NCI-H748 (cell line): ENCODE results near the gene PDE8A.
"Not testable (repeated sequence)": the region's sequence is repeated elsewhere in the genome, so short reads cannot be mapped to it uniquely, and the experiment has no call there.

Experiments
- DNase-seq: peaks from one replicate; lab custom pipeline; 2025; ENCODE audit not compliant: unreplicated experiment; lab: John Stamatoyannopoulos, UW

The PDE8A gene

DNA sequence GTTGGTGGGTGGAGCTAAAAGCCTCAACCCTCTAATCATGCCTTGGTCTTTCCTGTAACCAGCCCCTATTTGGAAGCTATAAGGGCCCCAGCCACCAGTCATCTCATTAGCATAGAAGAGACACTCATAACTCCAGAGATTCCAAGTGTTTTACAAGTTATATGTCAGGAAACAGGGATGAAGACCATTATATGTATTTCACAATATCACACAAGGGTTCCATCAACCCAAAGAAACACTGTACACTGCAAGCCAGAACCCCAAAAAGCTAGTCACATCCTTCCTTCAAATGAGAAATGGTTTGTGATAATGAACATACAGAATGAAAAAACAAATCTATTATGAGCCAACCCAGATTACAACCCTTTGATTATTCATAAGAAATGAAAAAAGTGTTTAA lies 175.7 kb downstream of the PDE8A start:
- DNase-seq = no peak

DNA sequence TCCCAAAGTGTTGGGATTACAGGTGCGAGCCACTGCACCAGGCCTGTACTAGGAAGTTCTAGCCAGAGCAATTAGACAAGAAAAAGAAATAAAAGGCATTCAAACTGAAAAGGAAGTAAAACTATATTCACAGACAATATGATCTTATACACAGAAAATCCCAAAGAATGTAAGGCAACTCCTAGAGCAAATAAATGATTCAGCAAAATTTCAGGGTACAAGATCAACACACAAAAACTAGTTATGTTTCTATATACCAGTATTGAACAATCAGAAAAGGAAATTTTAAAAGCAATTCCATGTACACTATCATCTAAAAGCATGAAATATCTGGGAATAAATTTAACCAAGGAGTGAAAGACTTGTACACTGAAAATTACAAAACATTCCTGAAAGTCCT lies 180.6 kb downstream of the PDE8A start:
- no peak for DNase-seq

DNA sequence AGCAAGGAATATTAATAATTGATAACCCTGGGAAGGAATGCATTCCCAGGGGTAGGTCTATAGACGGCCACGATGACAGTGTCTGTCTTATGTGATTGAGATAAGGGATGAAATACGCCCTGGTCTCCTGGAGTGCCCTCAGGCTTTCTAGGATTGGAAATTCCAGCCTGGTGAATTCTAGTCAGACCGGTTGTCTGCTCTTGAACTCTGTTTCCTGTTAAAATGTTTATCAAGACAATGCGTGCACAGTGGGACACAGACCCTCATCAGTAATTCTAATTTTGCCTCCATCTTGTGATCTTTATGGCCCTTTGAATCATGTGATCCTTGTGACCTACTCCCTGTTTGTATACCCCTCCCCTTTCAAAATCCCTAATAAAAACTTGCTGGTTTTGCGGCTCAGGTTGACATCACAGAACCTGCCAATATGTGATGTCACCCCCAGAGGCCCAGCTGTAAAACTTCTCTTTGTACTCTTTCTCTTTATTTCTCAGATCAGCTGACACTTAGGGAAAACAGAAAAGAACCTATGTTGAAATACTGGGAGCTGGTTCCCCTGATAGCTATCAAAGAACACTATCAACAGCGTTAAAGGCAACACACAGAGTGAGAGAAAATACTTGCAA lies 183.3 kb downstream of the PDE8A start:
- peak; percentile 87 for DNase-seq

DNA sequence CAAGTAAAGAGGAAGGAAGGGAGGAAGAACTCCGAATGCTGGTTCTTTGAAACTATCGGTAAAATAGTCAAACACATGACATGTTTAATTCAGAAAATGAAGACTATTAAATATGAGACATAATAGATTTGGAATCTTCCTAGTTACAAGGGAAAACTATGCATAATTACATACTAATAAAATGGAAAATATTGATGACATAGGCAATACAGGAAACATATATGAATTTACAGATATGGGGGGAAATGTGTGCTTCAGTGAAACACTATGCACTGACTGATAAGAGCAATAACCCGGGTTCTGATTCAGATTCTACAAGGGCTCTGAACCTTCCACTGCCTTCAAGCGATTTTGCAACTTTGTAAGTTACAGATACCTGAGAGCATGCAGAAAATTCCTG lies 185.9 kb downstream of the PDE8A start:
- DNase-seq = no peak

DNA sequence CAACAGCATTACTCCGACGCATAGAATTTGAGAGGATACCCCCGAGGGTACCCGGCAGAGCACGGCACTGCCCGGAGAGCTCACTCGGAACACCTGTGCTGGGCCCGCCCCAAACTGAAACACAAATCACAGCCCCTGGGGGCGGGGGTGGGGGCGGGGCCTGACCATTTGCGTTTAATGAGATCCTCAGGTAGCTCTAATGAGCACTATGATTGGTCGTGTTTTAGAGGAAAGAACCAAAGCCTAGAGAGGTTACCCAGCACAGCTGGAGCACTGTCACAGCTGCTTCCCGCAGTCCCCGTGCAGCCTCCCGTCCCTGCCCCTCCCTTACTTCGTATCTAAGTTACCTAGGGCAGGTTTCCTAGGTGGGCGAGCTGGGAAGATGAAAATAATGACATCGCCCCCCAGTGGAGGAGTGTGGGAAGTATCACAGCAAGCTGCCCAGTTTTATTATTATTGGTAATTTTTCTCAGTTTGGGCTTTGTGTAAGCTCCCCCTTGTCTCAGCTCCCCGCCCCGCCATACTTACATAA lies 187.1 kb downstream of the PDE8A start:
- DNase-seq = peak; percentile 94

DNA sequence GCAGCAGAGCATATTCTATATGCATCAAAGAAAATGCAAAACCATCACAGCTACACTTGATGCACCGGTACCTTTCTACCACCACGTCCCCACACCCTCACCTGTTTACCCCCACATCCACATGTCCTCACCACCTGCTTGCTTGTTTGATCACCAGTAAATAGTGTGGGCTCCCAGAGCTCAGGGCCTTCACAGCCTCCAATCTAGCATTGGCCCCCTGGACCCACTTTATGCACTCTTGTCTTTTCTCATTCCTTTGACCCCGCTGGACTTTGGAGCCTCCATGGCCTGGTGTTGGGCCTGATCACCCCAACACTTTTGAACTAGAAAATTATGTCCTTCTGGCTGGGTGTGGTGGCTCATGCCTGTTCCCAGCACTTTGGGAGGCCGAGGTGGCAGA lies 190.1 kb downstream of the PDE8A start:
- DNase-seq = no peak

GRCh38 chr15:85172846-85173490 lies 191.3 kb downstream of the PDE8A start:
- DNase-seq = no peak

- not testable (repeated sequence) for DNase-seq
These were observed 192.0 kb downstream of the PDE8A start for GRCh38 chr15:85173630-85174029.

- no peak for DNase-seq
These were observed 192.9 kb downstream of the PDE8A start for GRCh38 chr15:85174521-85174920.

DNA sequence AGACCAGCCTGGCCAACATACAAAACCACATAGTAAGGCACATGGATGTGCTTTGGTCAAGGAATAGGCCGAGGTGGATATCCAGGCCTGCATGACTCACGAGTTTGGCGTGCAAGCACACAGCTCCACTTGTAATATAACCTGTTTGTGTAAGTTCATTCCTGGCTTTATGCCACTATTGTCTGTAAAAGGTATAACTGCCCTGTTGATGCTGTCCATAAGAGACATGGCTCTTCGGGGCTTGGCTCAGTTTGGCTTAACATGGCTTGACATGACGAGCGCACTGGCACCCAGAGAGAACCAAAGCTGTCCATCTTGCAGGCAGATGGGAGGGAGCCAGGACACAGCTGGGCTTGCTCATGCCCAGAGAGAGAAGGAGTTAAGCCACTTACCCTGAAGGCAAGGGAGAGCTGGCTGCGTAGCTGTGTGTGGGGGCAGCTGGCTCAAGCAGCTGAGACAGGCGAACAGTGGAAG lies 195.4 kb downstream of the PDE8A start:
- not testable (repeated sequence) for DNase-seq

- no peak for DNase-seq
These were observed 196.7 kb downstream of the PDE8A start for GRCh38 chr15:85178308-85178707.

DNA sequence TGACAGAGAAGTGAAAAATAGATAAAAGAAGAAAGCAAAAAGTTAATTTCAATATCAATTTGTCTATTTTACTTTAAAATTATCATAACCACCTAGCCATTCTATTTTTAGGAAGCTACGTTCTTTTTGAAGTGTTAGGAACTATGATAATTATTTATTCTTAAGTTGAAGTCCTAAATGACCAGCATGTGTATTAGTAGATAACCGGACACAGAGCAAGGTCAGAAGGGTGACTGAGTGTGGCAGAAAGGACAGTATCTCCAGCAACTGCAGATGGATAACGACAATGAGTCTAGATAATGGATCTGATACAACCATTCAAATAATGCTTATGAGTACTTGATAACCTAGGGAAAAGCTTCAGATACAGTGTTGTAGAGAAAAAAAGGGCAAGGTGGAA lies 198.0 kb downstream of the PDE8A start:
- DNase-seq = no peak

DNA sequence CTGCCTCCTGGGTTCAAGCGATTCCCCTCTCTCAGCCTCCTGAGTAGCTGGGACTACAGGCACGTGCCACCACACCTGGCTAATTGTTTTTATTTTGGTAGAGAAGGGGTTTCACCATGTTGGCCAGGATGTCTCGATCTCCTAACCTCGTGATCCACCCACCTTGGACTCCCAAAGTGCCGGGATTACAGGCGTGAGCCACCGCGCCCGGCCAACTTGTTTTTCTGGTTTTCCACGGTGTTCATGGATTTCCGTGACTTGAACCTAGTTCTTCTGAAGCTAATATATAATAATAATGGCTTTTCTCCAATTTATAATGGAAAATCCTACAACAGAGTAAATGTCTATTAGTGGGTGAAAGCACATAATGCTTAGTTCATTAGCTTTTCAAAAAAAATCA lies 203.7 kb downstream of the PDE8A start:
- not testable (repeated sequence) for DNase-seq

DNA sequence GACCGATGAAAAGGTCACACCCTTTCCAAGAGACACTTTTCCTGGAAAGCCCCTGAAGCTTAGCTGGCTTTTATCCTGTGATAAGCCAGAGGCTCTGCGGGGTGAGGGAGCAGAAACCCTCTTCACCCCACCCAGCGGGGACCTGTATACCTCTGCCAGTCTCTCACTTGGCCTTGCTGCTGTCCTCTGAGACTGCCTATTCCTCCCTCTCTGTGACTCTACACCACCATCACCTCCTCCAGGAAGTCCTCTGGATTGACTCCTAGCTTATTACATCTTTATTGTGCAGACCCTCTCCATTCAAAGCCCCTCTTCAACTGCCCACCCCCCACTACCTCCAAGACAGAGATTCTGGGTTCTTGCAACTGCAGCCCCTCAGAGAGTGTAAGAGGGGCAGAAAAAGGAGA lies 206.5 kb downstream of the PDE8A start:
- not testable (repeated sequence) for DNase-seq
